Psoas muscle (tissue), 8 donors: ENCODE data around the gene KBTBD12. TPM values are rescaled to one million over a fixed set of nuclear protein-coding genes. Genes with fewer than 3 reads are reported as not detected.

Experiments
- ATAC-seq, 4 donors: fragments of 200-7000 bp; cut with Tn5 transposase; one replicate each; pipeline ENCODE4 v1.9.1; 2020; ENCODE audit warnings: moderate library complexity in 3 of 4, mild to moderate bottlenecking in 2 of 4
- DNase-seq, 2 donors: peaks; one replicate each; pipeline ENCODE4 v3.0.0-alpha.2; 2020
- H3K27ac ChIP-seq: fragments of 200-600 bp; one replicate; pipeline ENCODE4 v1.8.0; 2022
- H3K27me3 ChIP-seq, 3 donors: fragments of 200-600 bp in 1 of 3; one replicate each; pipeline versions ENCODE4 v1.6.1 to v1.8.0; 2013 to 2022; ENCODE audit warnings: low read length in 2 of 3, mild to moderate bottlenecking in 2 of 3, moderate library complexity in 1 of 3; ENCODE audit not compliant: insufficient read depth in 3 of 3
- H3K36me3 ChIP-seq, 2 donors: fragments of 200-600 bp in 1 of 2; one replicate each; pipeline versions ENCODE4 v1.6.1 to v1.8.0; 2013 to 2022; ENCODE audit warnings: low read depth in 1 of 2, mild to moderate bottlenecking in 1 of 2, moderate library complexity in 1 of 2; ENCODE audit not compliant: insufficient read depth in 1 of 2
- H3K4me1 ChIP-seq: fragments of 200-600 bp; one replicate; pipeline ENCODE4 v1.8.0; 2022
- H3K4me3 ChIP-seq: fragments of 200-600 bp; one replicate; pipeline ENCODE4 v1.8.0; 2022; ENCODE audit warnings: mild to moderate bottlenecking
- H3K9me3 ChIP-seq: fragments of 200-600 bp; one replicate; pipeline ENCODE4 v1.8.0; 2022
- CTCF ChIP-seq: fragments of 200-600 bp; IDR thresholded peaks from one replicate; pipeline ENCODE4 v1.8.0; 2022; ENCODE audit warnings: antibody characterized with exemption
- WGBS, 3 donors: extraction: QIAGEN DNeasy Blood & Tissue Kit; methylation state at CpG; one replicate each; pipeline versions ENCODE4 v1.1.6 to v1.1.7; 2013; 5-methylcytosine and 5-hydroxymethylcytosine counted together
- intact Hi-C, 2 donors: fragments of 100-400 bp; cut with DNase I; formaldehyde crosslinking; loops; one replicate each; pipeline versions ENCODE4 v1.11.0 to v1.14.2; 2022
- polyA plus RNA-seq, 3 donors: library from polyadenylated mRNA; stranded (reverse); fragments of 200-250 nt; gene quantifications; one replicate each; pipeline ENCODE4 v1.2.3, GENCODE V29; 2013
- total RNA-seq, 4 donors: library from RNA; stranded (reverse); fragmentation: NEBNext Ultra II Directional in 2 of 4; extraction: Animal tissue kit (Norgen Biotek cat#: 25700) in 2 of 4; gene quantifications; one replicate each; pipeline versions ENCODE4 v1.2.1 to v1.2.4, GENCODE V29; 2021 to 2023
- donor health status: healthy with polysubstance abuse.
- donor health status: DM: no; HTN: no; CAD: no; lungs with moderate emphysema.
- donor health status: Bipolar disorder and iron deficiency.
- donor health status: healthy.
- donor health status: DM: yes; HTN: yes; CAD: no.
- donor health status: DM: no; HTN: no; CAD: no.
- donor health status: DM: no; HTN: no; CAD: no.
- donor health status: DM: yes; HTN: yes; CAD: no.

The KBTBD12 gene
- total and polyA plus RNA-seq, 7 donors = 2.1 to 47.5 (median 20.6) TPM

- H3K36me3 ChIP-seq = peaks cover 0 to 4% of the 10 kb centered on the region in 2 donors
- H3K4me1 ChIP-seq = peaks cover 37% of the 10 kb centered on the region
- WGBS, 3 donors = 87 to 94% (median 89%) methylated on average over 1 of the region's 1 CpG
- intact Hi-C loops = no loop called here
- no peak overlapping the region for H3K27ac ChIP-seq
- ATAC-seq = no peak
- no peaks in the 10 kb centered on the region for H3K27me3 ChIP-seq
- no peak for TF ChIP-seq CTCF
- DNase-seq = no peak
- no peak overlapping the region for H3K4me3 ChIP-seq
- no peaks in the 10 kb centered on the region for H3K9me3 ChIP-seq
Observed at GRCh38 chr3:127959041-127959440, 44.0 kb downstream of the KBTBD12 start.

GRCh38 chr3:127959873-127960272, 44.8 kb downstream of the KBTBD12 start:
- peaks cover 33% of the 10 kb centered on the region for H3K4me1 ChIP-seq
- TF ChIP-seq CTCF = peak; percentile 12
- no peaks in the 10 kb centered on the region for H3K27me3 ChIP-seq
- H3K4me3 ChIP-seq = no peak overlapping the region
- peaks cover 0 to 4% of the 10 kb centered on the region in 2 donors for H3K36me3 ChIP-seq
- no peak overlapping the region for H3K27ac ChIP-seq
- 48 to 59% (median 55%) methylated on average over 4 of the region's 4 CpGs for WGBS, 3 donors
- intact Hi-C loops = loop anchor here in 1 of 2 donors (10.0 kb wide), 1 partner anchor 385 kb away; no protein-coding TSS in a partner anchor
- ATAC-seq (no peak), DNase-seq (no peak)
- no peaks in the 10 kb centered on the region for H3K9me3 ChIP-seq

- no peak for TF ChIP-seq CTCF
- no peak for DNase-seq
- ATAC-seq = no peak
- WGBS, 3 donors = 95 to 96% (median 95%) methylated on average over 4 of the region's 4 CpGs
- H3K36me3 ChIP-seq = peaks cover 0 to 6% of the 10 kb centered on the region in 2 donors
- no peak overlapping the region for H3K4me3 ChIP-seq
- H3K9me3 ChIP-seq = no peaks in the 10 kb centered on the region
- peaks cover 27% of the 10 kb centered on the region for H3K4me1 ChIP-seq
- H3K27ac ChIP-seq = no peak overlapping the region
- no peaks in the 10 kb centered on the region for H3K27me3 ChIP-seq
- intact Hi-C loops = loop anchor here in 1 of 2 donors (10.0 kb wide), 1 partner anchor 386 kb away; no protein-coding TSS in a partner anchor
Observed at GRCh38 chr3:127960421-127960965, 45.5 kb downstream of the KBTBD12 start.

- WGBS, 3 donors = 30 to 42% (median 31%) methylated on average over 5 of the region's 5 CpGs
- H3K4me1 ChIP-seq = peaks cover 21% of the 10 kb centered on the region
- no peaks in the 10 kb centered on the region for H3K9me3 ChIP-seq
- no peak overlapping the region for H3K4me3 ChIP-seq
- intact Hi-C loops = loop anchor here in 1 of 2 donors (10.0 kb wide), 1 partner anchor 386 kb away; no protein-coding TSS in a partner anchor
- no peak for ATAC-seq
- H3K36me3 ChIP-seq = peaks cover 0 to 12% of the 10 kb centered on the region in 2 donors
- no peak for DNase-seq
- no peaks in the 10 kb centered on the region for H3K27me3 ChIP-seq
- no peak overlapping the region for H3K27ac ChIP-seq
- TF ChIP-seq CTCF = no peak
Observed at GRCh38 chr3:127961124-127961523, 46.1 kb downstream of the KBTBD12 start.
